GOT3 (cell line): ENCODE measurements around the gene TNN.
"Not testable (repeated sequence)": the region's sequence is repeated elsewhere in the genome, so short reads cannot be mapped to it uniquely, and the experiment has no call there.

Experiments
- DNase-seq: peaks from one replicate; lab custom pipeline; 2025; ENCODE audit warnings: mixed read lengths; lab: John Stamatoyannopoulos, UW

The TNN gene

DNA sequence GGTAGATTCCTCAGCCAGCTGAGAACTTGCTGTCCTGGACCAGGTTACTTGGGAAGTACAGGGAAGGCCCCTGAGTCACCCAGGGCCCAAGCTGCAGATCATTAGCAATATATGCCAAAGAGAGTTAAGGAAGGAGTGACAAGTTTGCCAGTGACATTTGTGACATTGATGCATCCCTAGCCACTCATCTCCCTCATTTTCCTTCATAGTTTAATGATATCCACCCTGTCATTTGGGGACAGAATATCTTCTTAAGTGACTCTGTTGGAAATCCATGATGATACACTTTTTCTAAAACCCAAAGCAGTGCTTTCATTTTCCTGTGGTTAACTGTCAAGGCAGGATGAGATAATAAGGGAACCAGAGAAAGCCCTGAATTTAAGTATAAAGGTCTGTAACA lies 3.2 kb downstream of the TNN start:
- DNase-seq: no peak

DNA sequence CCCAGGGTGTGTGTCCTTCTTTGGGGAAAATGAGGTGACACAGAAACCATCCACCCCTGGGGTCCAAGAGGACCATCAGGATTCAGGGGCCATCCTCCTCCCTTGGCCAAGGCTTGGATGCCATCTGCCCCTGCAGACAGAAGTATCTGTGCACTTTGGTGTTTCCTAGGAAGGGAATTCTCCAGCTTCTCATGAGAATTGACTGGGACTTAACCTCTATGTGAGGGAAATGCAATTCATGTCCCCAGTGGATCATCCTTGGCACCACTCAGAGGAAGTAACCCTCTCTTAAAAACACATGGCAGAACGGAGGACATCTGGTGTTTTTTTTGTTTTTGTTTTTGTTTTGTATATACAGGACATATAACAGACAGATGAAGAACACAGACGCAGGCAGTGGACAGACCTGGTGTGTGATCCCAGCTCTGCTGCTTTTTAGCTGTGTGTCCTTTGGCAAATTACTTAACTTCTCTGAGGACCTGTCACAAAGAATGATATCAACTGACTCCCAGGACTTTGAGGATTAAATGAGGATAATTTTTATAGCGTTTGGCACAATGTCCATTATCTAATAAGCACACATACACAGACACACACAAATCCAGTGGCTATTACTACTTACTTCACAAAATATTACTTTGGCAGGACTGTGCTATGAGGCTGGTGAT lies 3.8 kb downstream of the TNN start:
- no peak for DNase-seq

DNA sequence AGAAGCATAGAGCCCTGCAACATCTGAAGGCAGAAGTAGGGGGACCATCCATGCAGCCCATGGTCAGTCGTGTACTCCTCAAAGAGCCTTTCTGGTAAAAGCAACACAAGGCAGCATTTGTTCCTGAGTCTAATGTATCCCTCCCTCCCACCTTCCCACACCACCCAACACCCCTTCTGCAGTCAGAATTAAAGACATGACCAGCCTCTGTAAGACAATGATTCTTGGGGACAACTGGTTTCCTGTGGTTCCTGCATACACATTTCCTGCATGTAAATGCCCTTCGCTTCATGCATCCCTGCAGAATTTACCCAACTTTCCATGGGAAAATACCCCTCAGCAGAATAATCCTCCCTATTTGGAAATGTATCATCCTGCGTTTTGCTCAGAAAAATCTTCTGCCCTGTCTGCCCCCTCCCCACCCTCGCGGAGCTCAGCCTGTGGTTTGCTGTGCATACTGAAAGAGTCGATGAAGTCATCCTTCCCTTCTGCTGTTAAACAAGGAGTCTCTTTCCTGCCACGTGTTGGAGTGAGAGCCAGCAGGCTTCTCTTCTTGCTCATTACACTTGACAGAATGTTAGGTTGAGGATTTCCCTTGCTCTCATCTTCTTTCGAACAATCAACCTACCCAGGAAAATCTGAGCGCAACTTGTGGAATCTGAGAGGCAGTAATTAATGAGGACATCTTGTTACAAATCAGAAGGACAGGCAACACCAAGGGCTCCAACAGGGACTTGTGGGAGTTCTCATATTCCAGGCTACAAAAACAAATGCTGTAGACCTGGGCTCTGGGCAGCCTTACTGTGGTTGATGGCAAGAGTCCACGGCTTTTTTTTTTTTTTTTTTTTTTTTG lies 4.7 kb downstream of the TNN start:
- DNase-seq: peak; percentile 43

DNA sequence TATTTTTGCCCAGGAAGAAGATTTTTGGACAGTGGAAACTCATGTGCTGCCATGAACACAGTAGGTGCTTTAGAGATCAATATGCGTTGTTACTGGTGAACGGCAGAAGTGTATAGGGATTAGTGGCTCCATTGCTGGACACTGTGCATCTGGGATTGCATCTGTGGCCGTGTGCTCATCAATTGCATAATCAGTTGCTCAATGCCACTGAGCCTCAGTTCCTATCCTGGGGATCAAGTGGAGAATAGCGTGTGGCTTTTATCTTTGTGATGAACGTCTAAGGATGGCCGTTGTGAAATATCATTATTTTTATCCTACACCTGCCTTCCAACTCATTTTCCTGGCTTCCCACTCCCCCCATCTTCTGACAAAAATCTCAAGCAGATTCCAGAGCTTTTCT lies 5.4 kb downstream of the TNN start:
- DNase-seq: no peak

DNA sequence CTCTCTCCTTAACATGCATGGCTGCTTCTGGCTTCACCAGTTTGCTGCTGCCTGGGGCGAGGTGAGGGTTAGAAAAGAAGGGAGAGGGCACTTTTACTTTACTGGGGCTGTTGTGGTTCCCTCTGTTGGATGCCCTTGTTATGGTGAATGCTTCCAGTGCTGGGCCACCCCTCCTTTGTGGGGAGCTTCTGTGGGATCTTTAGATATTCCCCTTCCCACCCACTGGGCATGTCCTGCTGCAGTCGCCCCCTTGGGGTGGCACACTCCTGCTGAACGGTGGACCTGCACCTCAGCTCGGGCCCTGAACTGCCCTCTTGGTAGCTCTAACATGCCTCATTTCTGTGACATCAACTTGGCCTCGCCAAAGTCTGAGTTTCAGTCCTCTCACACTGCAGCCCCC lies 6.0 kb downstream of the TNN start:
- DNase-seq: no peak

DNA sequence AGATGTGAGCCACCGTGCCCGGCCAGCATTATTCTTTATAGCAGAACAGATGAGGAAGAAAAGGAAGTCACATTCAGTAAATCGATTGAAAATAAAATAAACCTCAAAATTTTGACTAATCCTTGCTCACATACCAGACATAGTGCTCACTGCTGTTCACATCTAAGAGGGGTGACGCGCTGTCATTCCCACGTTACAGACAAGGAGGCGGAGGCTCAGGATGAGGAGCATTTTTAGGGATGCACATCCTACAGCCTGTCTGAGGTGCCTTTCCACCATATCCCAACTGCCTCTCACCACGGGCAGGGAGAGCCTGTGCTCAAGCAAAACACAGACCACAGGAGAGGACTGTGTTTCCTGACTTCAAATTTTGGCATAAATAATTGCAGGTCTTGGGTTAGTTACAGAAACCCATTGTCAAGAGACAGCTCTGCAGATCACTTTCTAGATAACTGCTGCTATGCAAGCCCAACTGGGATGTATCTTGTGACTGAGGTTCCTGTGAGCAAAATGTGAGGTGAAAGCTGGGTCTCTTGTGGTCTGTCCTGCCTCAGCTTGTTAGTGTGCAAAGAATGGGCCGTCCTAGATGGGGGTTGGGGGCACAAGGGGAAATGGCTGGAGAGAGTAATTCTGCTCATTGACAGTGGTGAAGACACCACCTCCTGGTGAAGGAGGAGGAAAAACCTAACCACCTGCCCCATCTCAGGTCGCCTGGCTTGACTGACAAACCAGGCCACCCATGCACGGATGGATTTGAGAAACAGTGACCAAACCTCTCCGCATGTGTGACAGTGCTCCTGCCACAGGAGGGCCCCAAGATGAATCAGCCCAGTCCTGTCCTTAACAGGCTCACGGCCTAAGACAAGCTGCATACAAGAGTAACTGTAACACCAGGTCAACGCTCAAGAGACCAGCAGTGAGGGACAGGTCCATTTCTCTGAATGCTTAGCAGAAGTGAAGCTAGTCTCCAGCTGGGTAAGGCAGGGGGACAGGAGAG lies 8.2 kb downstream of the TNN start:
- no peak for DNase-seq

DNA sequence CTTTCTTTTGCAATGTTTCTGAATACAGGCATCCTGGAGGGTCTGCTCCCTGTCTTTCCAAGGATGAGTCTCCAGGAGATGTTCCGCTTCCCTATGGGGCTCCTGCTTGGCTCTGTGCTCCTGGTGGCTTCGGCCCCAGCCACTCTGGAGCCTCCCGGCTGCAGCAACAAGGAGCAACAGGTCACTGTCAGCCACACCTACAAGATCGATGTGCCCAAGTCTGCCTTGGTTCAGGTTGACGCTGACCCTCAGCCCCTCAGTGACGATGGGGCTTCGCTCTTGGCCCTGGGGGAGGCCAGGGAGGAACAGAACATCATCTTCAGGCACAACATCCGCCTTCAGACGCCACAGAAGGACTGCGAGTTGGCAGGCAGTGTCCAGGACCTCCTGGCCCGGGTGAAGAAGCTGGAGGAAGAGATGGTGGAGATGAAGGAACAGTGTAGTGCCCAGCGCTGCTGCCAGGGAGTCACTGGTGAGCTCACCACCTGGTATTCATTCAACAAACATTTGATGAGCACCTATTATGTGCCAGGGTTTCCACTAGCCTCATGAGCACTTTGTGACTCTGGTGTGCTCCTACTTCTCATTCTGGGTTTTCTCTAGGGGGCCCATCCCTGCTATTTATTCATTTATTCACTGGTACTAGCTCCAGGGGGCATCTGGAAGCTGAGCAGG lies 9.9 kb downstream of the TNN start:
- DNase-seq: no peak

DNA sequence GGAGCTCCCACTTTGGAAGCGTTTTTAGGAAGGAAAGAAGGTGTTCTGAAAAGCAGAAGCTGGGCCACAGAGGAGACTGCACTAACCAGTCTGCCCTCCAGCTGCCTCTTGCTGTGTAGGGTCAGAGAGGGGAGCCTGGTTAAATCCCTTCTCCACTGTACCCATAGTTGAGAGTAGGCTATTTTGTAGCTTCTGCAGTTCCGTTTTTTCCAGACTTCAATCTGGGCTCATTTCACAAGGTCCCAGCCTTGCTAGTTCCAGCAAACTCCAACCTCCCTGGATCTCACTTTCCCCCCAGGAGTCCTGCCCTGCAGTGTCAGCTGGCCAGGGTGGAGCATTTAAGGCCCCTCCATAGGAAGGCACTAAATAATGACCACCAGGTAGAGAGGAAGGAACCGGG lies 11.0 kb downstream of the TNN start:
- DNase-seq: no peak

DNA sequence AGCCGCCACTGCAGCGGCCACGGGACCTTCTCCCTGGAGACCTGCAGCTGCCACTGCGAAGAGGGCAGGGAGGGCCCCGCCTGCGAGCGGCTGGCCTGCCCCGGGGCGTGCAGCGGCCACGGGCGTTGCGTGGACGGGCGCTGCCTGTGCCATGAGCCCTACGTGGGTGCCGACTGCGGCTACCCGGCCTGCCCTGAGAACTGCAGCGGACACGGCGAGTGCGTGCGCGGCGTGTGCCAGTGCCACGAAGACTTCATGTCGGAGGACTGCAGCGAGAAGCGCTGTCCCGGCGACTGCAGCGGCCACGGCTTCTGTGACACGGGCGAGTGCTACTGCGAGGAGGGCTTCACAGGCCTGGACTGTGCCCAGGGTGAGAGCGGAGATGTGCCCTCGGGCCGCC lies 11.7 kb downstream of the TNN start:
- DNase-seq: no peak

DNA sequence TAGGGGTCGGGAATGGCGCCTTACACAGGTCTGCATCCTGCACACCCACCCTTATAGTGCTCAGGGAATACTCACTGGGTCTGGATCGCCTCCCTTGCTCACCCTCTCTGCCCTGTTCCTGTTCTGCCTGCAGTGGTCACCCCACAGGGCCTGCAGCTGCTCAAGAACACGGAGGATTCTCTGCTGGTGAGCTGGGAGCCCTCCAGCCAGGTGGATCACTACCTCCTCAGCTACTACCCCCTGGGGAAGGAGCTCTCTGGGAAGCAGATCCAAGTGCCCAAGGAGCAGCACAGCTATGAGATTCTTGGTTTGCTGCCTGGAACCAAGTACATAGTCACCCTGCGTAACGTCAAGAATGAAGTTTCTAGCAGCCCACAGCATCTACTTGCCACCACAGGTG lies 12.4 kb downstream of the TNN start:
- no peak for DNase-seq

DNA sequence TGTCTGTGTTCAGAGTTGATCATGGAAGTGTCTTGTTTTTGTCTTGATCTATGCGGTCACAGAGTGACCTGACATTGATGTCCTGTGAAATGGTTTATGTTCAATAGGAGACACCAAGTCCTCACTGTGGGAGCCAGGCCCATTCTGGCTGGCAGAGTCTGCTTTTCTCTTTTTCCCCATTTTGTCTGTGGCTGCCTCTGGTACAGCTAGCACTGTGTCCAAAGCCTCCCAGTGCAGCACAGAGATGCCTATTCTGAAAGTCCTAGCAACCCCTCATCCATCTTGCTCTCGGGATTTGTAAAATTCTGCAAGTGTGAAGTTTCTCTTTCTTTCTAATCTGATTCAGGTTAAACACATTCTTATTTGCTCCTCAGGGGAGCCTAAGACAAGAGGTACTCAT lies 14.3 kb downstream of the TNN start:
- DNase-seq: no peak

DNA sequence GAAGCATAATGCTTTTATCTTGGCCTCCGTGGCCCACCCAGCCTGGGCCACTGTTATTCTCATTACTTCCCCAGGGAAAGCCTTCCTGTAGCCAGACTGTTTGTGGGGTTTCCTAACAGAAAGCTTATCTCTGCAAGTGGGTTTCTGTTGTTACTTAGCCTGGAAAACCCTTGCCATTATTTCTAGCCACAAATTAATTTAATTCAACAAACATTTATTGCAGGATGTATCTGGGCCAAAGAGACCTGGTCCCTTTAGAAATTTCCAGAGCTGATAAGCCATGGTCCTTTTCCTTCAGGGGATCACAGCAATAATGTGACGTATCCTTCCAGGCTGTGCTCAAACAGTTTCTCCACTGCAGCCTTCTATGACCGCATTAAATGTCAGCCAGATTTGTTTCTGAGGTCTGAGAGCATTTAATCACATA lies 20.9 kb downstream of the TNN start:
- no peak for DNase-seq

DNA sequence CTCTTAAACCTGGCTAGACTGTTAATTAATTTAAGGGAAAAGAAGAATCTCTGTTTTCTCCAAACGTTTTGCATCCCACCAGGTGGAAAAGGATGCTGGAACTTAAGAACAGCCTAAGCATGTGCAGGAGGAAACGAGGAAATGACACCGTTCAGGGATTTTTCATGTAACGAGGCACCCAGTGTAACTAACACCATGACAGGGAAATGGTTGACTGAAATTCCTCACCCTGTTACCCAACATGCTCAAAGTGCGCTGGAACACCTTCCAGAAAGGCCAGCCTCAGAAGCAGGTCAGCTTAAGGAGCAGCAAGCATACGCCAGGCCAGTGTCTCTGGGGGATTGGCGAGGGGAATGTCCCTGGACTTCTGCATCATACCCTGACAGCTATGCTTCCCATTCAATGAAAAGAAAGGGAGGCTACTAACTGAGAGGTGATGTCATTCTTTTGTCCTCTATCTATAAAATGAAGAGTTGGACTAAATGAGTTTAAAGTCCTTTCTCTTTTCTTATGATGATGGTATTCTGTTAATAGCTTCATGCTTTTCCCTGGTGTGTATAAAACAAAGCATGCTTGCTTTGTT lies 21.6 kb downstream of the TNN start:
- no peak for DNase-seq

DNA sequence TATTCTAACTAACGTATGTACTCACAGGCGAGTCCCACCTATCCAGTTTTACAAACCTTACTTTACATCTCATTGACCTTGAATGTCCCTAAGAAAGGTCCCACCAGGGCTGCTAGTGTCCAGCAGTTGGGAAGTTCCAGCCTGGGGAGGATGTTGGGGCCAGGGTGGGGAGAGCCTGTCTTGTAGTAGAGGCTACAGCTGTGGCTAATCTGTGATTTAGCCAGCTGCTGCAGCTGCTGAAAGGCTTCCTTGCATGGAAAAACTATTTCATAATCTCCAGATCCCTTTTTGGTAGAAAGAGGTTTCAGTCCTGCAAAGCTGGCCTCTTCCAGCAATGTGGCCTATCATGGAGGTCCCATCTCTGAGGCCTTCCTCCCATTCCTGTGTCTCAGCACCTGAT lies 23.1 kb downstream of the TNN start:
- DNase-seq: no peak

DNA sequence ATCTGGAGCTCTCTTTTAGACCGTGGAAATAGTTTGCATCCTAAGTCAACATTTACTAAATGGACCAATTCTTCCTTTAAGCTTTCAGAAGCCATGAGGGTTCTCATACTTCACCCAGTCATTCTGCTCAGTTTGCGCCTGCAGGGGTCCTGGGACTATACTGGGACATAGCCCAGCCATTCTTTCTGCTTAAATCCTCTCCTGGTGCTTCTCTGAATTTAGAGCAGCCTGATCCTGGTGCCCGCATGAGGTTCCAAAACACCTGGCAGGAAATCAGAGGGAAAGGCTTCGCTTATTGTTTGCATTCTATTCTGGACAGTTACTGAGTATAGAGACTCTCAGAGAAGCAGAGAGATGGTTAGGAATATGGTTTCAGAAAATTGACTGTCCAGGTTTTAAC lies 27.0 kb downstream of the TNN start:
- DNase-seq: no peak

DNA sequence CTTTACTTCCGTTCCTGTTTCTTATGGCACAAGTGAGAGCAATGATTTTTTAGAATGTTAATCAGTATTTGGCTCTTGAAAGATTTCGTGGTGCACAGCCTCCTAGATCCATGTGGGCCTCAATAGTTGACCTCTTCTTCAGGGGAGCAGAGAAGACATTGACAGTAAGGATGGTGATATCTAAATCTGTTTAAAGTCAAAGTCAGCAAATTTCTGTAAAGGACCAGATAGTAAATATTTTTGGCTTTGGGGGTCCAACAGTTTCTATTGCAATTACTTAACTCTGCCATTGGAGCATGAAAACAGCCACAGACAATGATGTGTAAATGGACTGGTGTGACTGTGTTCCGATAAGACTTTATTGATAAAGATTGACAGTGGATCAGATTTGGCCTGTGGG lies 27.4 kb downstream of the TNN start:
- no peak for DNase-seq

DNA sequence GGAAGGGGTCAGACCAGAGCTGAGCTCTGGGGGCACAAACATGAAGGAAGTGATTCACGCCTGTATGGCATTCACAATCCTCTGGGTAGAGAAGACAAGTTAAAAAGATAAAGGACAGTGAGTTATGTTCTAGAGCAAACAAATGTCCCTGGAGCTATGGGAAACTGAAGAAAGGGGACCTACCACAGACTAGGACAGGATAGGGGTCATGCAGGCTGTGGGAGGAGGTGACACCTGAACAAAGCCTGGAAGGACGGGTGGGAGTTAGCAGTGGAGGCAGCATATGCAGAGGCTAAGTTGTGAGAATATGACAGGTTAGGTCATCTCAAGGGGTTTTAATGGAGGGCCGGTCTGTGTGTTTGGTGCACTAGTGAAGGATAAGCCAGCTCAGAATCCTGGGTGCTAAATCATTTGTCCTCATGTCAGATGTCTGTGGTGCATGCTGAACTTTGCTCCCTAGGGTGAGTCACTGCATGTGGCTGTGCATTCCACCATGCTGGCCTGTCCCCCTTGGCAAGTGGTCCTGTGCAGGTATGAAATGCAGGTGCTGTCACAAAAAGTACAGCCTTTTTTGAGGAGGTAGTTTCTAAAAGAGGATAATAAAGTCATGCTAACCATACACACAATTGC lies 28.5 kb downstream of the TNN start:
- DNase-seq: no peak

DNA sequence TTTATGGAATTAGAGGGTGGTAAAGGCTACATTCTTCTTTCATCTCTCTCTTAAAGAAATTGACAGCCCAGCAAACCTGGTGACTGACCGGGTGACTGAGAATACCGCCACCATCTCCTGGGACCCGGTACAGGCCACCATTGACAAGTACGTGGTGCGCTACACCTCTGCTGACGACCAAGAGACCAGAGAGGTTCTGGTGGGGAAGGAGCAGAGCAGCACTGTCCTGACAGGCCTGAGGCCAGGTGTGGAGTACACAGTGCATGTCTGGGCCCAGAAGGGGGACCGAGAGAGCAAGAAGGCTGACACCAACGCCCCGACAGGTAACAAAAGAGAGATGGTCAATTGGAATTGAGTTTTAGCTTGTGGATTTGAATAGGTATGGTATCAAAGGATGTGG lies 29.7 kb downstream of the TNN start:
- DNase-seq: no peak

DNA sequence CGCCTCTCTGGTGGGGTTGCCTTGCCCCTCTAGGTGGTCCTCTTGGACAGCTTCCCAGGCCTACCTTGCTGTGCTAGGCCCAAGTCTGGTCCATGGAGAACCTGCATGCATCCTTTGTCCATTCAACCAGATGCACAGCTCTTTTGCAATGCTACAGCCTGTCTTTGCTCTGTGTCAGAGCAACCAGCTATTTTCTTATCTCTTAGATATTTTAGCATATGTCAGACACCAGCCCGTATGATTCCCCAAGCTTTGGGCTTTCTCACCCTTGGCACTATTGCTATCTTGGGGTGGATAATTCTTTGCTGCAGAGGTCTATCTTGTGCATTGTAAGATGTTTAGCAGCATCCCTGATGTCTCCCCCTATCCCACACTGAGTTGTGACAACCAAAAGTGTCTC lies 32.3 kb downstream of the TNN start:
- no peak for DNase-seq

DNA sequence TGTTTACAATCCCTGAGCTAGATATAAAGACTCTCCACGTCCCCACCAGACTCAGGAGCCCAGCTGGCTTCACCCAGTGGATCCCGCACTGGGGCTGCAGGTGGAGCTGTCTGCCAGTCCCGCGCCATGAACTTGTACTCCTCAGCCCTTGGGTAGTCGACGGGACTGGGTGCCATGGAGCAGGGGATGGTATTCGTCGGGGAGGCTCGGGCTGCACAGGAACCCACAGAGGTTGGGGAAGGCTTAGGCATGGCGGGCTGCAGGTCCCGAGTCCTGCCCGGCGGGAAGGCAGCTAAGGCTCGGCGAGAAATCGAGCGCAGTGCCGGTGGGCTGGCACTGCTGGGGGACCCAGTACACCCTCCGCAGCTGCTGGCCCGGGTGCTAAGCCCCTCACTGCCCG lies 34.5 kb downstream of the TNN start:
- DNase-seq: not testable (repeated sequence)

DNA sequence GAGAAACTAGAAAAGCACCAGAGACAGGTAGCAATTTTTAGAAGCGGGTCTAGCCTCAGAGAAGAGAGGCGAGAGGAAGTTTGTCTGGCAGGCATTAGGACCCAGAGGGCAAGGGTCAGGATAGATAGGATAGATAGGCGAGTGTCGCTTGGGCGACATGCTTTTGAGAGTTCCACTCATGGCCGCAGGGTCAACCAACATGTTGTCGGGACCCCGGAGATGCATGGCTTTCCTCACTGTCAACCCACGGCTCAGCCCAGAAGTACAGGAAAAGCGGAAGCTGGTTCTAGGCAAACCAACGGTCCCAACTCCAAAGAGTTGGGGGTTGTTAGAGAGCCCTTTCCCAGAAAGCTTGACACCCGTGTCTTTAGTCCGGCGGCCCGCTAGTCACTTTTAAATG lies 38.9 kb downstream of the TNN start:
- not testable (repeated sequence) for DNase-seq
